DND-41 (cell line): ENCODE data around the gene EBPL.

ENCODE experiments used
- CTCF ChIP-seq: IDR thresholded peaks from 2 replicates; pipeline ENCODE4 v1.5.1; 2012; ENCODE audit warnings: borderline replicate concordance, low read length, moderate library complexity, mild to moderate bottlenecking; ENCODE audit not compliant: poor library complexity, severe bottlenecking; ENCODE audit errors: extremely low read depth
- EZH2 ChIP-seq: IDR thresholded peaks from 3 replicates; pipeline ENCODE4 v1.6.1; 2012; ENCODE audit warnings: borderline replicate concordance, low read depth, mild to moderate bottlenecking, moderate library complexity, low read length, inconsistent platforms; ENCODE audit not compliant: severe bottlenecking

DNA sequence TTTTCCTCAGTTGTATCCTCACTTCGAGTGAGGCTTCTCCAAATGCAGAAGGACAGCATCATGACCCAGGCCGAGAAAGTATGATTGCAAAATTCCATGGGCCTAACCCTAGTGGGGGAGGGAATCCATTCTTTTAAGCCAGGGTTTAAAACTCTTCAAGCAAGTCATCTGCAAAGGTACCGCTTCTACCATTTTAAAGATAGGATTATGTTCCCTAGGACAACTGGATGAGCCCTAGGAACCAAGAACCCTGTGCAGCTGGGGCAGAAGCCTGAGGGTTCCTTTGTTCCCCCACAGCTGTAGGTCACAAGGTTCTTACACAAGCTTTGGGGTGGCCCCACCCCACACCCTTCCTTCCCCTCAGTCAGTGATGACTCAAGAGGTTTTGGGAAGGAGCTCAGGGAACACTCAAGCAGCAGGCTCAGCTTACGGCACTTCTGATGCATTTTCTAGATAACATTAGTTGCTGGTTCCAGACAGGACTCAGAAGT is 49.4 kb downstream of the EBPL start:
- TF ChIP-seq CTCF (no peak), EZH2 (no peak)
